ENCODE data around the gene UBAP2L. TPM values are rescaled to one million over a fixed set of nuclear protein-coding genes. Genes with fewer than 3 reads are reported as not detected.

UBAP2L gene
- total and polyA plus RNA-seq, 2 experiments from 2014 or later: 98.5 to 157 TPM

- TF ChIP-seq ZNF462 (CRISPR knock-in tag; IDR thresholded peaks at IDR 0.05): no peak
- TF ChIP-seq EZH2 (IDR thresholded peaks at IDR 0.05; ENCODE audit: low read depth, unreplicated experiment): no peak
- no peak for TF ChIP-seq POLR2AphosphoS5 (IDR thresholded peaks at IDR 0.05; ENCODE audit: low read depth)
- no peak for TF ChIP-seq ETS1 (IDR thresholded peaks at IDR 0.05)
- TF ChIP-seq CREB1 (CRISPR knock-in tag; IDR thresholded peaks at IDR 0.05; ENCODE audit: low read depth): no peak
Measured at GRCh38 chr1:154301582-154301981, 80.8 kb downstream of the UBAP2L start (continued).

GRCh38 chr1:154304664-154305337 lies 84.0 kb downstream of the UBAP2L start:
- H3K9me3 Mint-ChIP-seq: peaks cover 5% of the 10 kb centered on the region
- no peaks in the 10 kb centered on the region for H3K27me3 ChIP-seq (ENCODE audit: insufficient read depth)
- H3K27ac Mint-ChIP-seq: no peak overlapping the region
- DNase-seq (ENCODE audit: low spot score) (no peak), ATAC-seq (no peak)
- no peak overlapping the region for H3K4me2 ChIP-seq
- no peaks in the 10 kb centered on the region for H3K4me1 ChIP-seq (ENCODE audit: insufficient read depth)
- H3K27me3 Mint-ChIP-seq (ENCODE audit: insufficient read depth, low read depth, poor library complexity): peaks cover 5% of the 10 kb centered on the region
- no peaks in the 10 kb centered on the region for H4K20me1 ChIP-seq (replicated peaks; ENCODE audit: insufficient read depth)
- no peak overlapping the region for H3K4me3 Mint-ChIP-seq
- no peak overlapping the region for H3K4me3 ChIP-seq
- no peaks in the 10 kb centered on the region for H3K36me3 Mint-ChIP-seq (ENCODE audit: low read depth)
- no peaks in the 10 kb centered on the region for H3K79me2 ChIP-seq (replicated peaks; ENCODE audit: insufficient read depth)
- no peak overlapping the region for H2AFZ ChIP-seq
- no peaks in the 10 kb centered on the region for H3F3A ChIP-seq (replicated peaks; ENCODE audit: low read depth)
- H3K4me1 Mint-ChIP-seq: no peaks in the 10 kb centered on the region
- H3K36me3 ChIP-seq (ENCODE audit: insufficient read depth): no peaks in the 10 kb centered on the region
- H3K9me2 ChIP-seq (ENCODE audit: insufficient read depth): no peaks in the 10 kb centered on the region
- H3K27ac ChIP-seq (ENCODE audit: low read depth): no peak overlapping the region
- TF ChIP-seq EZH2 (IDR thresholded peaks at IDR 0.05; ENCODE audit: low read depth, unreplicated experiment) (no peak), NANOG (IDR thresholded peaks at IDR 0.05; ENCODE audit: borderline replicate concordance) (no peak), REST (IDR thresholded peaks at IDR 0.05; ENCODE audit: unreplicated experiment) (no peak), ZNF114 (CRISPR knock-in tag; IDR thresholded peaks at IDR 0.05) (no peak), CREB1 (CRISPR knock-in tag; IDR thresholded peaks at IDR 0.05; ENCODE audit: low read depth) (no peak), ETS1 (IDR thresholded peaks at IDR 0.05) (no peak), CTCF (conservative IDR thresholded peaks at IDR 0.05; ENCODE audit: low read depth in 2 of 2) (no peak), POLR2AphosphoS5 (IDR thresholded peaks at IDR 0.05; ENCODE audit: low read depth) (no peak), ZNF331 (CRISPR knock-in tag; IDR thresholded peaks at IDR 0.05; ENCODE audit: low read depth) (no peak)

All from GM23338 (cell line).